HepG2 (cell line): ENCODE results near the gene RBBP5. TPM values are rescaled to one million over a fixed set of nuclear protein-coding genes. Genes with fewer than 3 reads are reported as not detected.

Experiments
- ATAC-seq: fragments of 200-7000 bp; cut with Tn5 transposase; 3 replicates; pipeline ENCODE4 v1.9.1; 2020; ENCODE audit warnings: mild to moderate bottlenecking, moderate library complexity
- BruUV-seq: library from RNA; stranded (reverse); fragments of 400-500 nt; replicated peaks from 2 replicates; lab custom pipeline; 2021; lab: Mats Ljungman, UMichigan
- CTCF ChIA-PET: fragments of 300-600 bp; formaldehyde crosslinking; extraction: SDS; loops from one replicate; lab custom pipeline; 2021; ENCODE audit warnings: low total read pairs, inconsistent platforms, low intra/inter-chr PET ratio; lab: Yijun Ruan, JAX
- POLR2A ChIA-PET: fragments of 350-600 bp; sonication (Branson Sonifier 250); formaldehyde crosslinking; loops from one replicate; lab custom pipeline; 2020; ENCODE audit warnings: antibody characterized with exemption, inconsistent platforms; lab: Yijun Ruan, JAX
- DNase-seq: peaks from one replicate; pipeline ENCODE4 v3.0.0-alpha.2; 2015; ENCODE audit warnings: low spot score
- FAIRE-seq: peaks from 3 replicates; lab custom pipeline; 2011; peaks lifted over from hg19 to GRCh38; lab: Jason Lieb, UNC
- H2AFZ ChIP-seq: one replicate; pipeline ENCODE4 v1.6.1; 2011; ENCODE audit warnings: low read length, inconsistent platforms
- H3K27ac ChIP-seq: fragments of 300-600 bp; 3 replicates; pipeline ENCODE4 v1.8.0; 2011; ENCODE audit warnings: mixed run types, mild to moderate bottlenecking, mixed read lengths, low read length, inconsistent platforms; ENCODE audit not compliant: insufficient read depth; ENCODE audit errors: extremely low read length
- H3K27me3 ChIP-seq, 2 experiments: fragments of 200-600 bp in 1 of 2; 2 replicates in 1 of 2; 3 replicates in 1 of 2; pipeline versions ENCODE4 v1.6.0 to v1.8.0; 2011; ENCODE audit warnings: low read length in 2 of 2, mild to moderate bottlenecking in 2 of 2, moderate library complexity in 2 of 2, inconsistent platforms in 1 of 2; ENCODE audit not compliant: insufficient read depth in 2 of 2, control insufficient read depth in 1 of 2
- H3K36me3 ChIP-seq, 2 experiments: fragments of 200-600 bp in 1 of 2; replicated peaks in 1 of 2; 2 replicates in 1 of 2; 3 replicates in 1 of 2; pipeline versions ENCODE4 v1.5.1 to v1.8.0; 2011; ENCODE audit warnings: low read length in 2 of 2, inconsistent platforms in 1 of 2; ENCODE audit not compliant: insufficient read depth in 2 of 2, control insufficient read depth in 1 of 2
- H3K4me1 ChIP-seq: 2 replicates; pipeline ENCODE4 v1.5.1; 2012; ENCODE audit warnings: low read length, inconsistent platforms; ENCODE audit not compliant: insufficient read depth
- H3K4me2 ChIP-seq: 2 replicates; pipeline ENCODE4 v1.6.0; 2011; ENCODE audit warnings: low read depth, low read length, inconsistent platforms
- H3K4me3 ChIP-seq, 3 experiments: fragments of 200-600 bp in 1 of 3; sonication (generic), shearing (Covaris generic) in 1 of 3; replicated peaks in 1 of 3; 2 replicates each; pipeline ENCODE4 v1.5.1; 2011 to 2016; ENCODE audit warnings: low read length in 3 of 3, inconsistent platforms in 2 of 3, low read depth in 2 of 3, mild to moderate bottlenecking in 2 of 3, control low read depth in 1 of 3, mixed read lengths in 1 of 3; ENCODE audit not compliant: insufficient read depth in 1 of 3
- H3K79me2 ChIP-seq: one replicate; pipeline ENCODE4 v1.6.1; 2011; ENCODE audit warnings: low read length, inconsistent platforms; ENCODE audit not compliant: insufficient read depth
- H3K9ac ChIP-seq: 2 replicates; pipeline ENCODE4 v1.6.0; 2011; ENCODE audit warnings: mild to moderate bottlenecking, low read depth, low read length, inconsistent platforms; ENCODE audit not compliant: insufficient read depth
- H3K9me3 ChIP-seq: 2 replicates; pipeline ENCODE4 v1.5.1; 2012; ENCODE audit warnings: mild to moderate bottlenecking, low read length
- H4K20me1 ChIP-seq: 2 replicates; pipeline ENCODE4 v1.6.0; 2011; ENCODE audit warnings: inconsistent platforms, mild to moderate bottlenecking, low read length, moderate library complexity; ENCODE audit not compliant: insufficient read depth
- SMARCC2 ChIP-seq: fragments of 450-650 bp; IDR thresholded peaks from 2 replicates; pipeline ENCODE4 v1.6.1; 2017; ENCODE audit warnings: antibody characterized with exemption, mild to moderate bottlenecking
- SNRNP70 ChIP-seq: fragments of 200-400 bp; formaldehyde crosslinking; IDR thresholded peaks from 2 replicates; pipeline ENCODE4 v1.6.1; 2017; ENCODE audit warnings: mild to moderate bottlenecking, low read depth, low read length, moderate library complexity
- ZNF768 ChIP-seq: sonication (generic); formaldehyde crosslinking; IDR thresholded peaks from 2 replicates; pipeline ENCODE4 v1.4.0; 2020; ENCODE audit warnings: missing genetic modification reagents
- WGBS: methylation state at CpG from one replicate; pipeline ENCODE4 v1.1.6; 2017; ENCODE audit warnings: low lambda C conversion rate; 5-methylcytosine and 5-hydroxymethylcytosine counted together
- in situ Hi-C: cut with HindIII; loops from 2 replicates; pipeline ENCODE4 v1.10.0; 2017; ENCODE audit warnings: low pct_unique_long_range_greater_than_20kb; ENCODE audit not compliant: extremely low pct_ligation_motif_present
- intact Hi-C: fragments of 100-400 bp; cut with micrococcal nuclease; formaldehyde crosslinking; loops from one replicate; pipeline ENCODE4 v1.10.0; 2022; ENCODE audit not compliant: unreplicated experiment
- polyA plus RNA-seq, 8 experiments: library from polyadenylated mRNA; depleted of rRNA in 3 of 8; stranded (reverse) in 7 of 8; unstranded in 1 of 8; fragments of >200 nt; fragmentation: Illumina TruSeq in 4 of 8; extraction: Trizol in 4 of 8; gene quantifications; 2 replicates each; pipeline versions ENCODE4 v1.2.1 to v1.2.3, GENCODE V29; 2011 to 2016; ENCODE audit warnings: low read depth in 4 of 8, missing spikeins in 1 of 8, mixed read lengths in 1 of 8; ENCODE audit not compliant: insufficient read depth in 1 of 8
- total RNA-seq, 5 experiments: library from RNA; depleted of rRNA; stranded (reverse); fragments of >200 nt; fragmentation: Illumina TruSeq; extraction: Trizol; gene quantifications; 2 replicates each; pipeline ENCODE4 v1.2.3, GENCODE V29; 2016; ENCODE audit warnings: low read depth in 1 of 5
- TF ChIP-seq, protein P1 (sequence below): sonication (generic); formaldehyde crosslinking; conservative IDR thresholded peaks from 2 replicates; pipeline ENCODE4 v1.4.0; 2020; ENCODE audit warnings: missing genetic modification reagents
- TF ChIP-seq, protein P2 (sequence below): sonication (generic); formaldehyde crosslinking; IDR thresholded peaks from 2 replicates; pipeline ENCODE4 v1.8.1; 2022; ENCODE audit warnings: low read depth, mild to moderate bottlenecking, missing genetic modification reagents

RBBP5 gene
- total and polyA plus RNA-seq, 2 of the 13 experiments (the other 11 are each of a cell fraction or from before 2014, with no cell fraction given): 6.6 to 17.1 TPM

DNA sequence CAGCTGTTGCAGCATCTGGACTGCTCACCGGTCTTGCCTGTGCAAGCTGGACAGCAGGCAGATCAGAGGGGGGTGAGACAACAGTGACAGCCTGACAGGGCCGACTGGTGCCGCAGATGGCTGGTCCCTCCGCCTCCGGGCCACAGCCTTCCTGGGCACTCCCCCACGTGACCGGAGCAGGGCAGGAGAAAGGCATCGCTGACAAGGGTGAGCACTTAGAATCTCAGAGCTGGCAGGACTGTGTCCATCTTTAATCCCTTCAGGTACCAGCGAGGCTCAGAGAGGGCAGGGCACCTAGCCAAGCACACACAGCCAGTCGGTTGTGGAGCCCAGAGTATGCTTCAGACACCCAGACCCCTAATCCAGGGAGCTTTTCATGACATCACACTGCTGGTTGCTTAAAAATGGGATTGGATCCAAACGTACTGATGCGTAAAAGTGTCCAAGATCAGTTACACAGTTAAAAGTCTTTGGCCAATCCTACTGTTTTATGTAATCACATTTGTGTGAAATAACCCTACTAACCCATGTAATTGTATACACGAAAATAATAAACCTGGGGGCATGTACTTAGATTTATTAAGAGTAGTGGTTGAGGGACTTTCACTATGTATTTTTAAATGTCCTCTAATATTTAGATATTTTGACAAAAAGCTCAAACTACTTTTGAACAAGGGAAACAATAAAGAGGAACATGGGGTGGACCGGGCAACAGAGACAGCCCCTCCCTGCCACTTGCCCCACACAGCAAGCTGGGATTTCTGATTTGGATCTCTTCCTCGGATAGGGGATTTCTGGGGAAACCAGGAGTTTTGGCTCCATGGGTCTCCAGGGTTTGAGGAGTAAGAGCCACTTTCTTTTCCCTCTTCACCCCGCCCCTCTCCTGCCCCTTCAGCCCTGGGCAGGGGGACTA lies 79.5 kb downstream of the RBBP5 start:
- in situ Hi-C loops: no loop called here
- no TSS peak for BruUV-seq
- POLR2A ChIA-PET: no interaction called here
- Histone ChIP-seq H3K9ac (no peak overlapping the region), H2AFZ (no peak overlapping the region), H3K9me3 (no peaks in the 10 kb centered on the region), H4K20me1 (no peaks in the 10 kb centered on the region), H3K4me3 (no peak overlapping the region), H3K27ac (no peak overlapping the region), H3K27me3 (peaks cover 1 to 34% of the 10 kb centered on the region in 2 experiments; a peak in 3 of 5 replicates), H3K4me1 (0 out of 2 replicates have a peak, but pooled peaks cover 11% of the 10 kb centered on the region), H3K36me3 (no peaks in the 10 kb centered on the region)
- ATAC-seq: no peak
- no peak for DNase-seq
- TF ChIP-seq SMARCC2 (no peak), ZNF768 (CRISPR knock-in tag) (peak; percentile 87), SNRNP70 (no peak)
- TF ChIP-seq, protein P1, sequence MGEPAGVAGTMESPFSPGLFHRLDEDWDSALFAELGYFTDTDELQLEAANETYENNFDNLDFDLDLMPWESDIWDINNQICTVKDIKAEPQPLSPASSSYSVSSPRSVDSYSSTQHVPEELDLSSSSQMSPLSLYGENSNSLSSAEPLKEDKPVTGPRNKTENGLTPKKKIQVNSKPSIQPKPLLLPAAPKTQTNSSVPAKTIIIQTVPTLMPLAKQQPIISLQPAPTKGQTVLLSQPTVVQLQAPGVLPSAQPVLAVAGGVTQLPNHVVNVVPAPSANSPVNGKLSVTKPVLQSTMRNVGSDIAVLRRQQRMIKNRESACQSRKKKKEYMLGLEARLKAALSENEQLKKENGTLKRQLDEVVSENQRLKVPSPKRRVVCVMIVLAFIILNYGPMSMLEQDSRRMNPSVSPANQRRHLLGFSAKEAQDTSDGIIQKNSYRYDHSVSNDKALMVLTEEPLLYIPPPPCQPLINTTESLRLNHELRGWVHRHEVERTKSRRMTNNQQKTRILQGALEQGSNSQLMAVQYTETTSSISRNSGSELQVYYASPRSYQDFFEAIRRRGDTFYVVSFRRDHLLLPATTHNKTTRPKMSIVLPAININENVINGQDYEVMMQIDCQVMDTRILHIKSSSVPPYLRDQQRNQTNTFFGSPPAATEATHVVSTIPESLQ (CRISPR knock-in tag): no peak
- TF ChIP-seq, protein P2, sequence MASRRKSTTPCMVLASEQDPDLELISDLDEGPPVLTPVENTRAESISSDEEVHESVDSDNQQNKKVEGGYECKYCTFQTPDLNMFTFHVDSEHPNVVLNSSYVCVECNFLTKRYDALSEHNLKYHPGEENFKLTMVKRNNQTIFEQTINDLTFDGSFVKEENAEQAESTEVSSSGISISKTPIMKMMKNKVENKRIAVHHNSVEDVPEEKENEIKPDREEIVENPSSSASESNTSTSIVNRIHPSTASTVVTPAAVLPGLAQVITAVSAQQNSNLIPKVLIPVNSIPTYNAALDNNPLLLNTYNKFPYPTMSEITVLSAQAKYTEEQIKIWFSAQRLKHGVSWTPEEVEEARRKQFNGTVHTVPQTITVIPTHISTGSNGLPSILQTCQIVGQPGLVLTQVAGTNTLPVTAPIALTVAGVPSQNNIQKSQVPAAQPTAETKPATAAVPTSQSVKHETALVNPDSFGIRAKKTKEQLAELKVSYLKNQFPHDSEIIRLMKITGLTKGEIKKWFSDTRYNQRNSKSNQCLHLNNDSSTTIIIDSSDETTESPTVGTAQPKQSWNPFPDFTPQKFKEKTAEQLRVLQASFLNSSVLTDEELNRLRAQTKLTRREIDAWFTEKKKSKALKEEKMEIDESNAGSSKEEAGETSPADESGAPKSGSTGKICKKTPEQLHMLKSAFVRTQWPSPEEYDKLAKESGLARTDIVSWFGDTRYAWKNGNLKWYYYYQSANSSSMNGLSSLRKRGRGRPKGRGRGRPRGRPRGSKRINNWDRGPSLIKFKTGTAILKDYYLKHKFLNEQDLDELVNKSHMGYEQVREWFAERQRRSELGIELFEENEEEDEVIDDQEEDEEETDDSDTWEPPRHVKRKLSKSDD (CRISPR knock-in tag): no peak
- TF ChIP-seq, all 625 proteins: peak for 1
- CTCF ChIA-PET: no interaction called here
- intact Hi-C loops: no loop called here
- WGBS: 25% methylated on average over 8 of the region's 16 CpGs
- no peak for FAIRE-seq
- Histone ChIP-seq H3K4me2 (no peak overlapping the region), H3K79me2 (no peaks in the 10 kb centered on the region)
